ENCODE results near the gene AGAP3. TPM values are rescaled to one million over a fixed set of nuclear protein-coding genes. Genes with fewer than 3 reads are reported as not detected.

AGAP3 gene
- total and polyA plus RNA-seq, 4 donors, result 3.9 to 27.0 (median 17.6) TPM

DNA sequence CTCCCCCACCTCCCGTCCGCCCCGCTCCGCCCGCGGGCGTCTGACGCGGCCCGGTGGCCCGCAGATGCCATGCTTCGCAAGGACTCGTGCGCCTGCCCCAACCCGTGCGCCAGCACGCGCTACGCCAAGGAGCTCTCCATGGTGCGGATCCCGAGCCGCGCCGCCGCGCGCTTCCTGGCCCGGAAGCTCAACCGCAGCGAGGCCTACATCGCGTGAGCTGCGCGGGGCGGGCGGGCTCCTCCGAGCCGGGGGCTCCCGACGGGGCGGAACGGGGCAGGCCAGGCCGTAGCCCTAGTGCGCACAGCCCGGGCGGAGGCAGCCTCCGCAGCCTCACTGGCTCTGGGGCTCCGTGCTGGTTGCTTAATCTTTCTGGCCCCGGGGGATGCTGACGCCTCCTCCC is 35.2 kb upstream of the AGAP3 start:
- WGBS, result 7% methylated on average over 50 of the region's 50 CpGs
- Histone ChIP-seq H3K4me1 (ENCODE audit: control insufficient read depth in 4 of 4, insufficient read depth in 4 of 4, low read length in 3 of 4) (peaks cover 0 to 2% (median 0%) of the 10 kb centered on the region in 4 donors), H3K36me3 (ENCODE audit: control insufficient read depth in 4 of 4, insufficient read depth in 3 of 4, low read depth in 1 of 4, low read length in 3 of 4) (peaks cover 0 to 3% (median 0%) of the 10 kb centered on the region in 4 donors), H3K27me3 (ENCODE audit: control insufficient read depth in 4 of 4, insufficient read depth in 4 of 4, low read length in 3 of 4) (no peaks in the 10 kb centered on the region), H3K4me3 (ENCODE audit: low read depth in 1 of 3, low read length in 3 of 3) (no peak overlapping the region), H3K27ac (ENCODE audit: low read depth in 1 of 2, low read length in 2 of 2) (no peak overlapping the region), H3K9ac (ENCODE audit: low read depth in 1 of 2, low read length in 2 of 2) (no peak overlapping the region), H3K9me3 (ENCODE audit: control insufficient read depth in 4 of 4, low read length in 3 of 4) (no peaks in the 10 kb centered on the region)
- TF ChIP-seq, protein P1, sequence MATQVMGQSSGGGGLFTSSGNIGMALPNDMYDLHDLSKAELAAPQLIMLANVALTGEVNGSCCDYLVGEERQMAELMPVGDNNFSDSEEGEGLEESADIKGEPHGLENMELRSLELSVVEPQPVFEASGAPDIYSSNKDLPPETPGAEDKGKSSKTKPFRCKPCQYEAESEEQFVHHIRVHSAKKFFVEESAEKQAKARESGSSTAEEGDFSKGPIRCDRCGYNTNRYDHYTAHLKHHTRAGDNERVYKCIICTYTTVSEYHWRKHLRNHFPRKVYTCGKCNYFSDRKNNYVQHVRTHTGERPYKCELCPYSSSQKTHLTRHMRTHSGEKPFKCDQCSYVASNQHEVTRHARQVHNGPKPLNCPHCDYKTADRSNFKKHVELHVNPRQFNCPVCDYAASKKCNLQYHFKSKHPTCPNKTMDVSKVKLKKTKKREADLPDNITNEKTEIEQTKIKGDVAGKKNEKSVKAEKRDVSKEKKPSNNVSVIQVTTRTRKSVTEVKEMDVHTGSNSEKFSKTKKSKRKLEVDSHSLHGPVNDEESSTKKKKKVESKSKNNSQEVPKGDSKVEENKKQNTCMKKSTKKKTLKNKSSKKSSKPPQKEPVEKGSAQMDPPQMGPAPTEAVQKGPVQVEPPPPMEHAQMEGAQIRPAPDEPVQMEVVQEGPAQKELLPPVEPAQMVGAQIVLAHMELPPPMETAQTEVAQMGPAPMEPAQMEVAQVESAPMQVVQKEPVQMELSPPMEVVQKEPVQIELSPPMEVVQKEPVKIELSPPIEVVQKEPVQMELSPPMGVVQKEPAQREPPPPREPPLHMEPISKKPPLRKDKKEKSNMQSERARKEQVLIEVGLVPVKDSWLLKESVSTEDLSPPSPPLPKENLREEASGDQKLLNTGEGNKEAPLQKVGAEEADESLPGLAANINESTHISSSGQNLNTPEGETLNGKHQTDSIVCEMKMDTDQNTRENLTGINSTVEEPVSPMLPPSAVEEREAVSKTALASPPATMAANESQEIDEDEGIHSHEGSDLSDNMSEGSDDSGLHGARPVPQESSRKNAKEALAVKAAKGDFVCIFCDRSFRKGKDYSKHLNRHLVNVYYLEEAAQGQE (IDR thresholded peaks at IDR 0.05), result peak; percentile 97
- no peak for TF ChIP-seq FOXA2 (IDR thresholded peaks at IDR 0.05)
- DNase-seq (ENCODE audit: low spot score), result no peak

- Histone ChIP-seq H3K9ac (ENCODE audit: low read depth in 1 of 2, low read length in 2 of 2) (no peak overlapping the region), H3K4me1 (ENCODE audit: control insufficient read depth in 4 of 4, insufficient read depth in 4 of 4, low read length in 3 of 4) (peaks cover 6 to 12% (median 9%) of the 10 kb centered on the region in 4 donors), H3K4me3 (ENCODE audit: low read depth in 1 of 3, low read length in 3 of 3) (no peak overlapping the region), H3K9me3 (ENCODE audit: control insufficient read depth in 4 of 4, low read length in 3 of 4) (no peaks in the 10 kb centered on the region), H3K27me3 (ENCODE audit: control insufficient read depth in 4 of 4, insufficient read depth in 4 of 4, low read length in 3 of 4) (no peaks in the 10 kb centered on the region), H3K27ac (ENCODE audit: low read depth in 1 of 2, low read length in 2 of 2) (no peak overlapping the region), H3K36me3 (ENCODE audit: control insufficient read depth in 4 of 4, insufficient read depth in 3 of 4, low read depth in 1 of 4, low read length in 3 of 4) (no peaks in the 10 kb centered on the region)
- TF ChIP-seq, protein P1 (IDR thresholded peaks at IDR 0.05), result no peak
- TF ChIP-seq SP1 (IDR thresholded peaks at IDR 0.05), result no peak
- no peak for TF ChIP-seq HNF4A (conservative IDR thresholded peaks at IDR 0.05)
- TF ChIP-seq, protein P2, sequence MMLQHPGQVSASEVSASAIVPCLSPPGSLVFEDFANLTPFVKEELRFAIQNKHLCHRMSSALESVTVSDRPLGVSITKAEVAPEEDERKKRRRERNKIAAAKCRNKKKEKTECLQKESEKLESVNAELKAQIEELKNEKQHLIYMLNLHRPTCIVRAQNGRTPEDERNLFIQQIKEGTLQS (IDR thresholded peaks at IDR 0.05), result no peak
- no peak for TF ChIP-seq NR2F2 (IDR thresholded peaks at IDR 0.05)
- no peak for TF ChIP-seq HNF4G (IDR thresholded peaks at IDR 0.05)
- 81% methylated on average over 4 of the region's 4 CpGs for WGBS
- DNase-seq (ENCODE audit: low spot score), result no peak
Measured at GRCh38 chr7:151053096-151053495, 33.2 kb upstream of the AGAP3 start.

DNA sequence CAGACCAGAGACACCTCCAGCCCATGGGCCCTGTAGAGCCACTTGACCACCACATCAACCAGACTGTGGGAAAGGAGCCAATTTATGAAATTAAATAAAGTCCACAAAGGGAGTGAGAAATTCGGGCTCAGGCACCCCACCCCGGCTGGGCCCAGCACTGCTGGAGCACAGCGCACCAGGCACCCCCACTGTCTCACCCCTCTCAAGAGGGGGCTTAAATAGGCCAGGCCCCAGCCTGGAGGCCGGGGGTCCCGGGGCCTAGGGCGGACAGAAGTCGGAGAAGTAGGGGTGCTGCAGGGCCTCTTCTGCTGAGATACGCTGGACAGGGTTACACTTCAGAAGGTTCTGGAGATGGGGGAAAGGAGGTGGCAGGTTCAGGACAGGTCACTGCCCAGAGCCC is 32.5 kb upstream of the AGAP3 start:
- peaks cover 6 to 17% (median 14%) of the 10 kb centered on the region in 4 donors for H3K4me1 ChIP-seq (ENCODE audit: control insufficient read depth in 4 of 4, insufficient read depth in 4 of 4, low read length in 3 of 4)
- no peak overlapping the region for H3K27ac ChIP-seq (ENCODE audit: low read depth in 1 of 2, low read length in 2 of 2)
- TF ChIP-seq RXRA (IDR thresholded peaks at IDR 0.05) (no peak), ZBTB33 (IDR thresholded peaks at IDR 0.05) (no peak), FOXA2 (IDR thresholded peaks at IDR 0.05) (no peak)
- TF ChIP-seq, protein P3, sequence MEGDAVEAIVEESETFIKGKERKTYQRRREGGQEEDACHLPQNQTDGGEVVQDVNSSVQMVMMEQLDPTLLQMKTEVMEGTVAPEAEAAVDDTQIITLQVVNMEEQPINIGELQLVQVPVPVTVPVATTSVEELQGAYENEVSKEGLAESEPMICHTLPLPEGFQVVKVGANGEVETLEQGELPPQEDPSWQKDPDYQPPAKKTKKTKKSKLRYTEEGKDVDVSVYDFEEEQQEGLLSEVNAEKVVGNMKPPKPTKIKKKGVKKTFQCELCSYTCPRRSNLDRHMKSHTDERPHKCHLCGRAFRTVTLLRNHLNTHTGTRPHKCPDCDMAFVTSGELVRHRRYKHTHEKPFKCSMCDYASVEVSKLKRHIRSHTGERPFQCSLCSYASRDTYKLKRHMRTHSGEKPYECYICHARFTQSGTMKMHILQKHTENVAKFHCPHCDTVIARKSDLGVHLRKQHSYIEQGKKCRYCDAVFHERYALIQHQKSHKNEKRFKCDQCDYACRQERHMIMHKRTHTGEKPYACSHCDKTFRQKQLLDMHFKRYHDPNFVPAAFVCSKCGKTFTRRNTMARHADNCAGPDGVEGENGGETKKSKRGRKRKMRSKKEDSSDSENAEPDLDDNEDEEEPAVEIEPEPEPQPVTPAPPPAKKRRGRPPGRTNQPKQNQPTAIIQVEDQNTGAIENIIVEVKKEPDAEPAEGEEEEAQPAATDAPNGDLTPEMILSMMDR (IDR thresholded peaks at IDR 0.05; ENCODE audit: low read depth, low read length, missing input control), result no peak
- no peaks in the 10 kb centered on the region for H3K36me3 ChIP-seq (ENCODE audit: control insufficient read depth in 4 of 4, insufficient read depth in 3 of 4, low read depth in 1 of 4, low read length in 3 of 4)
- H3K4me3 ChIP-seq (ENCODE audit: low read depth in 1 of 3, low read length in 3 of 3), result no peak overlapping the region
- no peak for DNase-seq (ENCODE audit: low spot score)
- no peak overlapping the region for H3K9ac ChIP-seq (ENCODE audit: low read depth in 1 of 2, low read length in 2 of 2)
- no peaks in the 10 kb centered on the region for H3K9me3 ChIP-seq (ENCODE audit: control insufficient read depth in 4 of 4, low read length in 3 of 4)
- no peaks in the 10 kb centered on the region for H3K27me3 ChIP-seq (ENCODE audit: control insufficient read depth in 4 of 4, insufficient read depth in 4 of 4, low read length in 3 of 4)
- 88% methylated on average over 8 of the region's 8 CpGs for WGBS
